GM21737 (cell line): ENCODE data around the gene FARS2.

ENCODE experiments used
- ATAC-seq: cut with Tn5 transposase; IDR thresholded peaks from one replicate; pipeline ENCODE4 v1.9.1; 2021; ENCODE audit warnings: mild to moderate bottlenecking, moderate library complexity; ENCODE audit not compliant: unreplicated experiment

The FARS2 gene

GRCh38 chr6:5710516-5710915 lies 449.2 kb downstream of the FARS2 start:
- no peak for ATAC-seq

GRCh38 chr6:5710936-5711335 lies 449.6 kb downstream of the FARS2 start:
- no peak for ATAC-seq

- no peak for ATAC-seq
These were observed 451.3 kb downstream of the FARS2 start for GRCh38 chr6:5712349-5713215.

- no peak for ATAC-seq
These were observed 452.2 kb downstream of the FARS2 start for GRCh38 chr6:5713519-5713918.

GRCh38 chr6:5718231-5718947 lies 457.1 kb downstream of the FARS2 start:
- no peak for ATAC-seq

- ATAC-seq = peak; percentile 95
These were observed 462.8 kb downstream of the FARS2 start for GRCh38 chr6:5723841-5724691.

GRCh38 chr6:5724911-5725310 lies 463.6 kb downstream of the FARS2 start:
- no peak for ATAC-seq

GRCh38 chr6:5726976-5727718 lies 465.8 kb downstream of the FARS2 start:
- no peak for ATAC-seq

GRCh38 chr6:5728351-5729079 lies 467.2 kb downstream of the FARS2 start:
- ATAC-seq = no peak

- no peak for ATAC-seq
These were observed 467.7 kb downstream of the FARS2 start for GRCh38 chr6:5729080-5729434.

GRCh38 chr6:5729813-5730517 lies 468.7 kb downstream of the FARS2 start:
- ATAC-seq = no peak

GRCh38 chr6:5730585-5731263 lies 469.4 kb downstream of the FARS2 start:
- no peak for ATAC-seq

- no peak for ATAC-seq
These were observed 470.1 kb downstream of the FARS2 start for GRCh38 chr6:5731435-5731834.

- ATAC-seq = no peak
These were observed 471.2 kb downstream of the FARS2 start for GRCh38 chr6:5732496-5732895.

GRCh38 chr6:5736016-5736738 lies 474.9 kb downstream of the FARS2 start:
- no peak for ATAC-seq

- no peak for ATAC-seq
These were observed 476.1 kb downstream of the FARS2 start for GRCh38 chr6:5737460-5737859.

- no peak for ATAC-seq
These were observed 476.9 kb downstream of the FARS2 start for GRCh38 chr6:5738211-5738610.

GRCh38 chr6:5744497-5744896 lies 483.2 kb downstream of the FARS2 start:
- ATAC-seq = no peak
